Osteoblast (primary cell): ENCODE results near the gene MAGEA10. TPM values are rescaled to one million over a fixed set of nuclear protein-coding genes. Genes with fewer than 3 reads are reported as not detected.
"Not testable (repeated sequence)": the region's sequence is repeated elsewhere in the genome, so short reads cannot be mapped to it uniquely, and the experiment has no call there.

ENCODE experiments used
- DNase-seq: peaks from one replicate; pipeline ENCODE4 v3.0.0; 2011; ENCODE audit warnings: low spot score, mixed read lengths; ENCODE audit not compliant: insufficient read length; ENCODE audit errors: missing footprints
- H2AFZ ChIP-seq: 2 replicates; pipeline ENCODE4 v1.6.0; 2011; ENCODE audit warnings: mild to moderate bottlenecking, low read length
- H3K27ac ChIP-seq: 2 replicates; pipeline ENCODE4 v1.5.1; 2011; ENCODE audit warnings: mild to moderate bottlenecking, low read depth, low read length, moderate library complexity
- H3K27me3 ChIP-seq: 2 replicates; pipeline ENCODE4 v1.6.0; 2012; ENCODE audit warnings: mild to moderate bottlenecking, control low read depth, inconsistent platforms, low read length, moderate library complexity; ENCODE audit not compliant: insufficient read depth
- H3K36me3 ChIP-seq: 2 replicates; pipeline ENCODE4 v1.5.1; 2011; ENCODE audit warnings: mild to moderate bottlenecking, low read length, control low read depth, moderate library complexity; ENCODE audit not compliant: insufficient read depth
- H3K4me1 ChIP-seq: 2 replicates; pipeline ENCODE4 v1.5.1; 2011; ENCODE audit warnings: mild to moderate bottlenecking, low read length, control low read depth, moderate library complexity; ENCODE audit not compliant: insufficient read depth
- H3K4me2 ChIP-seq: 2 replicates; pipeline ENCODE4 v1.6.0; 2011; ENCODE audit warnings: mild to moderate bottlenecking, low read length; ENCODE audit not compliant: insufficient read depth
- H3K4me3 ChIP-seq: fragments of 200-600 bp; sonication (generic); 3 replicates; pipeline ENCODE4 v1.5.1; 2012; ENCODE audit warnings: mild to moderate bottlenecking, low read length, inconsistent platforms; ENCODE audit not compliant: insufficient read depth
- H3K79me2 ChIP-seq: 2 replicates; pipeline ENCODE4 v1.6.0; 2012; ENCODE audit warnings: mild to moderate bottlenecking, low read length, control low read depth, inconsistent platforms; ENCODE audit not compliant: insufficient read depth
- H3K9me3 ChIP-seq: 2 replicates; pipeline ENCODE4 v1.5.1; 2011; ENCODE audit warnings: low read depth, low read length, control low read depth
- H4K20me1 ChIP-seq: 2 replicates; pipeline ENCODE4 v1.6.0; 2012; ENCODE audit warnings: mild to moderate bottlenecking, low read length, control low read depth; ENCODE audit not compliant: insufficient read depth
- CTCF ChIP-seq: IDR thresholded peaks from 2 replicates; pipeline ENCODE4 v1.5.1; 2011; ENCODE audit warnings: mild to moderate bottlenecking, low read depth, low read length, moderate library complexity; ENCODE audit errors: extremely low read depth
- total RNA-seq: library from RNA; depleted of rRNA; stranded (reverse); fragments of >200 nt; gene quantifications from 2 replicates; pipeline ENCODE4 v1.2.3, GENCODE V29; 2012

The MAGEA10 gene
- total RNA-seq, 1 donor: not detected

GRCh38 chrX:152137771-152138387 is 498 bp downstream of the MAGEA10 start:
- Histone ChIP-seq H3K36me3 (no peaks in the 10 kb centered on the region), H3K9me3 (no peaks in the 10 kb centered on the region), H3K4me3 (no peak overlapping the region), H3K27ac (no peak overlapping the region), H3K4me1 (no peaks in the 10 kb centered on the region), H3K4me2 (no peak overlapping the region), H3K27me3 (no peaks in the 10 kb centered on the region), H4K20me1 (no peaks in the 10 kb centered on the region), H2AFZ (no peak overlapping the region), H3K79me2 (no peaks in the 10 kb centered on the region)
- no peak for DNase-seq
- no peak for TF ChIP-seq CTCF

- H3K27ac ChIP-seq: no peak overlapping the region
- no peak for TF ChIP-seq CTCF
- no peak for DNase-seq
- no peaks in the 10 kb centered on the region for H3K79me2 ChIP-seq
- no peaks in the 10 kb centered on the region for H3K27me3 ChIP-seq
- no peaks in the 10 kb centered on the region for H3K4me1 ChIP-seq
- no peak overlapping the region for H2AFZ ChIP-seq
- H3K36me3 ChIP-seq: no peaks in the 10 kb centered on the region
- no peaks in the 10 kb centered on the region for H4K20me1 ChIP-seq
- H3K4me3 ChIP-seq: no peak overlapping the region
- no peaks in the 10 kb centered on the region for H3K9me3 ChIP-seq
- H3K4me2 ChIP-seq: no peak overlapping the region
Observed at GRCh38 chrX:152136312-152136711, 2.1 kb downstream of the MAGEA10 start.

GRCh38 chrX:152131525-152131924 is 6.9 kb downstream of the MAGEA10 start:
- no peak overlapping the region for H3K27ac ChIP-seq
- DNase-seq: no peak
- no peaks in the 10 kb centered on the region for H3K9me3 ChIP-seq
- H2AFZ ChIP-seq: no peak overlapping the region
- no peaks in the 10 kb centered on the region for H4K20me1 ChIP-seq
- no peaks in the 10 kb centered on the region for H3K4me1 ChIP-seq
- H3K36me3 ChIP-seq: no peaks in the 10 kb centered on the region
- H3K79me2 ChIP-seq: no peaks in the 10 kb centered on the region
- H3K4me3 ChIP-seq: no peak overlapping the region
- H3K4me2 ChIP-seq: no peak overlapping the region
- no peaks in the 10 kb centered on the region for H3K27me3 ChIP-seq
- TF ChIP-seq CTCF: no peak

- not testable (repeated sequence) for H4K20me1 ChIP-seq, H3K27me3 ChIP-seq, H3K9me3 ChIP-seq, H3K4me1 ChIP-seq, H3K36me3 ChIP-seq, H3K4me3 ChIP-seq, H3K27ac ChIP-seq, H3K4me2 ChIP-seq, DNase-seq, H2AFZ ChIP-seq, H3K79me2 ChIP-seq
Observed at GRCh38 chrX:152129069-152129844, 9.1 kb downstream of the MAGEA10 start.
